ENCODE data around the gene HNRNPUL1. TPM values are rescaled to one million over a fixed set of nuclear protein-coding genes. Genes with fewer than 3 reads are reported as not detected.
"Not testable (repeated sequence)": the region's sequence is repeated elsewhere in the genome, so short reads cannot be mapped to it uniquely, and the experiment has no call there.

The HNRNPUL1 gene
- polyA plus RNA-seq, 2 donors, result 64.9 to 73.4 TPM

DNA sequence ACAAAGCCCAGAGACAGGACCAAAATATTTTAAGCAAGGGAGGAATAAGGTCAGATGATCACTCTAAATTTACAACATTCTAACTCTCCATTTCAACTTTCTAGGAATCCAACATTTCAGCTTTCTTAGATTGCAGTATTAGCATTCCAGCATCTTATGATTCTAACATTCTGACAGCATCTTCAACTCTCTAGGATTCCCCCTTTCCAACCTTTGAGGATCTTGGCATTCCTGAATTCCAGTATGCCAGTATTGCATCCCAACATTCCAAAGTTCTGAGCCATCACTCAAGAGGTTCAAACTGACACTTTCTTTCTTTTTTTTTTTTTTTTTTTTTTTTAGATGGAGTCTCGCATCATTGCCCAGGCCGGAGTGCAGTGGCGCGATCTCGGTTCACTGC lies 75.8 kb downstream of the HNRNPUL1 start:
- no peaks in the 10 kb centered on the region for H3K27me3 ChIP-seq (ENCODE audit: control insufficient read depth in 1 of 2, insufficient read depth in 2 of 2, low read length in 2 of 2)
- H3K4me1 ChIP-seq (ENCODE audit: control insufficient read depth in 2 of 2, insufficient read depth in 2 of 2, low read length in 1 of 2), result peaks cover 0 to 3% of the 10 kb centered on the region in 2 donors
- peaks cover 7 to 28% of the 10 kb centered on the region in 2 donors for H3K36me3 ChIP-seq (ENCODE audit: control insufficient read depth in 2 of 2, insufficient read depth in 2 of 2, low read length in 1 of 2)
- H3K9me3 ChIP-seq (ENCODE audit: control insufficient read depth in 2 of 2, insufficient read depth in 1 of 2, low read depth in 1 of 2, low read length in 1 of 2), result no peaks in the 10 kb centered on the region
- 92 to 93% methylated on average over 5 of the region's 5 CpGs for WGBS, 2 donors
- no peak overlapping the region for H3K27ac ChIP-seq (ENCODE audit: low read depth in 2 of 2, low read length in 1 of 2)
- H3K4me3 ChIP-seq (ENCODE audit: low read depth in 1 of 2, low read length in 2 of 2), result no peak overlapping the region

DNA sequence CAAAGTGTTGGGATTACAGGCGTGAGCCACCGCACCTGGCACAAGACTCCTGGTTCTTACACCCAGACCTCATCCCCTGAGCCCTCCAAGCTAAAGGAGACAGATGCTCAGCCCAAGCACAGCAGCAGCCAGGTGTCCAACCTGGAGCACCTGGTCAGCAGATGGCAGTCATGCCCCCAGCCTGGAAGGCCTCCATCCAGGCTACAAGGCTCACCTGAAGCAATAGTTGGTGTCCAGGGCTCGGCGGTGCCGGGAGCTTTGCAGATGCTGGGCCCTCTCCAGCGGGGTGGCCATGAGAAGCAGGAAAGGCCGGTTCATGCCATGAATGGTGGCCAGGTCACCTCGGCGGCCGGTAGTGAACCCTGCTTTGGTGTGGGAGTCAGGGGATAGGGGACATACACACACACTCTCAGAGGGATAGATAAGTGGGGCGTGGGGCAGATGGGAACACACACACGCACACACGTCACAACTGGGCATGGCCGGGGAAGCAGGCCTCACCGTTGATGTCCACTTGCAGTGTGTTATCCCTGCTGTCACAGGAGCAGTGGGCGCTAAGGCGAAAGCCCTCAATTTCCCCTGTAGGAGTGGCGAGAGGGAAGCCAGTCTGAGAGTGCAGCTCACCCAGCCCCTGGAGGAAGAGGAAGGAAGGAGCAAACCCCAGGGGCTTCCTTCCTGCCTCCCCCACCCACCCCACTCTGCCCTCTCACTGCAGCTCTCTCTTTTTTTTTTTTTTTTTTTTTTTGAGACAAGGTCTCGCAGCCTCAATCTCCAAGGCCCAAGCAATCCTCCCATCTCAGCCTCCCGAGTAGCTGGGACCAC lies 77.7 kb downstream of the HNRNPUL1 start:
- WGBS, 2 donors, result 78 to 90% methylated on average over 20 of the region's 20 CpGs
- Histone ChIP-seq H3K36me3 (ENCODE audit: control insufficient read depth in 2 of 2, insufficient read depth in 2 of 2, low read length in 1 of 2) (peaks cover 8 to 26% of the 10 kb centered on the region in 2 donors), H3K4me1 (ENCODE audit: control insufficient read depth in 2 of 2, insufficient read depth in 2 of 2, low read length in 1 of 2) (peaks cover 0 to 3% of the 10 kb centered on the region in 2 donors), H3K27me3 (ENCODE audit: control insufficient read depth in 1 of 2, insufficient read depth in 2 of 2, low read length in 2 of 2) (no peaks in the 10 kb centered on the region), H3K27ac (ENCODE audit: low read depth in 2 of 2, low read length in 1 of 2) (no peak overlapping the region), H3K4me3 (ENCODE audit: low read depth in 1 of 2, low read length in 2 of 2) (no peak overlapping the region), H3K9me3 (ENCODE audit: control insufficient read depth in 2 of 2, insufficient read depth in 1 of 2, low read depth in 1 of 2, low read length in 1 of 2) (no peaks in the 10 kb centered on the region)

DNA sequence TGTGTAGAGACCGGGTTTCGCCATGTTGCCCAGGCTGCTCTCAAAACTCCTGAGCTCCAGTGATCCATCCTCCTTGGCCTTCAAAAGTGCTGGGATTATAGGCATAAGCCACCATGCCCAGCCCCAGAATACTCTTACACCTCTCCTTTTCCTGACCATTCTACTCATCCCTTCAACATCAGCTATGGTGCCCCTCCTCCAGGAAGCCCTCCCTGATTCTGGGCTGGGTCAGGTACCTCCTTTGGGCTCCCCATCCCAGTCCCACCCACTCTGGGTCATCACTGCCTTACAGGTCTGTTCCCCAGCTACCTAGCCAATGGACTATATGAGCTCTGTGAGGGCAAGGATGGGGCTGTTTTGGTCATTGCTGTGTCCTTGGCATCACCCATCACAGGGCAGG lies 80.0 kb downstream of the HNRNPUL1 start:
- no peaks in the 10 kb centered on the region for H3K9me3 ChIP-seq (ENCODE audit: control insufficient read depth in 2 of 2, insufficient read depth in 1 of 2, low read depth in 1 of 2, low read length in 1 of 2)
- 97% methylated on average over 2 of the region's 2 CpGs for WGBS, 2 donors
- no peaks in the 10 kb centered on the region for H3K27me3 ChIP-seq (ENCODE audit: control insufficient read depth in 1 of 2, insufficient read depth in 2 of 2, low read length in 2 of 2)
- no peak overlapping the region for H3K4me3 ChIP-seq (ENCODE audit: low read depth in 1 of 2, low read length in 2 of 2)
- H3K36me3 ChIP-seq (ENCODE audit: control insufficient read depth in 2 of 2, insufficient read depth in 2 of 2, low read length in 1 of 2), result peaks cover 8 to 25% of the 10 kb centered on the region in 2 donors
- peaks cover 0 to 3% of the 10 kb centered on the region in 2 donors for H3K4me1 ChIP-seq (ENCODE audit: control insufficient read depth in 2 of 2, insufficient read depth in 2 of 2, low read length in 1 of 2)
- no peak overlapping the region for H3K27ac ChIP-seq (ENCODE audit: low read depth in 2 of 2, low read length in 1 of 2)

- peaks cover 8 to 18% of the 10 kb centered on the region in 2 donors for H3K36me3 ChIP-seq (ENCODE audit: control insufficient read depth in 2 of 2, insufficient read depth in 2 of 2, low read length in 1 of 2)
- H3K4me1 ChIP-seq (ENCODE audit: control insufficient read depth in 2 of 2, insufficient read depth in 2 of 2, low read length in 1 of 2); H3K27ac ChIP-seq (ENCODE audit: low read depth in 2 of 2, low read length in 1 of 2); H3K27me3 ChIP-seq (ENCODE audit: control insufficient read depth in 1 of 2, insufficient read depth in 2 of 2, low read length in 2 of 2); H3K4me3 ChIP-seq (ENCODE audit: low read depth in 1 of 2, low read length in 2 of 2); H3K9me3 ChIP-seq (ENCODE audit: control insufficient read depth in 2 of 2, insufficient read depth in 1 of 2, low read depth in 1 of 2, low read length in 1 of 2): not testable (repeated sequence)
- 92 to 93% methylated on average over 9 of the region's 9 CpGs for WGBS, 2 donors
These were observed 82.7 kb downstream of the HNRNPUL1 start for GRCh38 chr19:41346916-41347315.

- Histone ChIP-seq H3K4me3 (ENCODE audit: low read depth in 1 of 2, low read length in 2 of 2) (peak overlapping the region; percentile 72 to 73), H3K9me3 (ENCODE audit: control insufficient read depth in 2 of 2, insufficient read depth in 1 of 2, low read depth in 1 of 2, low read length in 1 of 2) (no peaks in the 10 kb centered on the region), H3K27me3 (ENCODE audit: control insufficient read depth in 1 of 2, insufficient read depth in 2 of 2, low read length in 2 of 2) (no peaks in the 10 kb centered on the region), H3K36me3 (ENCODE audit: control insufficient read depth in 2 of 2, insufficient read depth in 2 of 2, low read length in 1 of 2) (no peaks in the 10 kb centered on the region), H3K27ac (ENCODE audit: low read depth in 2 of 2, low read length in 1 of 2) (peak overlapping the region; percentile 35 to 77), H3K4me1 (ENCODE audit: control insufficient read depth in 2 of 2, insufficient read depth in 2 of 2, low read length in 1 of 2) (peaks cover 5 to 8% of the 10 kb centered on the region in 2 donors)
- WGBS, 2 donors, result 1 to 8% methylated on average over 22 of the region's 22 CpGs
These were observed 86.7 kb downstream of the HNRNPUL1 start for GRCh38 chr19:41350735-41351338.

DNA sequence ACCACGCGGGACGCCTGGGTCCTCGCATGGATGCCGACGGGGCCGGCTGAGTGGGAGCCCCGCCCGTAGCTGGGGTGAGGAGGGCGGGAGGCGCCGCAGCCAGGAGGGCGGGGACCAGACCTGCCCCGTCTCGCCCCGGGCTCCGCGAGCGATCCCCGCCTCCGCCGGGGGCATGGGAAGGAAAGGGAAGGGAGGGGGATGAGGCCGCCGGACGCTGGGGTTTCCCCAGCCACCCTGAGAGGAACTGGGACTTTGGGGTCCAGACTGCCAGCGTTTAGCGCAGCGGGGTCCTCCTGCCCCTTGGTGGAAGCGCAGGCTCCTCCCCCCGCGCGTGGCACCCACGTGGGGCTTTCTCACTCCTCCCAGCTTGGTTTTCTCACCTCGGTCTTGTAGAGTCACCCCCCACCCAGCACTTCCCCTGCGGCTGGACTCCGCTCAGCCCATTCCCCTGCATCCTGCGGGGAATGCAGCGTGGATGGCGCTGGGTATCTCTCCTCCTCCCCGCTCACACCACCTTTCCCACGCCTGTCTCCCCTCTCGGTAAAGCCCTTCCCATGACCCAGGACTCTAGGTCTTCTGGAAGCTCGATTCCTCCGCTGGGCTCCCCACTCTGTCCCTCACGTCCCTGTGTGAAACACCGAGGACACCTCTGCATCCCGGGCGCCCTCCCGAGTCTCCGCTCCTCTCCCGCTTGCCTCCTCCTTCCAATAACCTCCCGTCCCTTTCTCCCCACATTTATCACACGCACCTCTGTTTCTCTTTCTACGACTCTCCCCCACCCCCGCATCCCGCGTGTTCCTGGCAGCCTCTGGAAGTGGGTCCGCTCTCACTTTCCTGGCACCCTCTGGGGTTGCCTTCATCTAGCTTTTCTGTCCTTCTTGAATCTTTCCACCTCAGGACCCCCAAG lies 87.4 kb downstream of the HNRNPUL1 start:
- Histone ChIP-seq H3K9me3 (ENCODE audit: control insufficient read depth in 2 of 2, insufficient read depth in 1 of 2, low read depth in 1 of 2, low read length in 1 of 2) (no peaks in the 10 kb centered on the region), H3K4me3 (ENCODE audit: low read depth in 1 of 2, low read length in 2 of 2) (peak overlapping the region; percentile 72 to 73), H3K36me3 (ENCODE audit: control insufficient read depth in 2 of 2, insufficient read depth in 2 of 2, low read length in 1 of 2) (no peaks in the 10 kb centered on the region), H3K27me3 (ENCODE audit: control insufficient read depth in 1 of 2, insufficient read depth in 2 of 2, low read length in 2 of 2) (no peaks in the 10 kb centered on the region), H3K4me1 (ENCODE audit: control insufficient read depth in 2 of 2, insufficient read depth in 2 of 2, low read length in 1 of 2) (peaks cover 5 to 8% of the 10 kb centered on the region in 2 donors), H3K27ac (ENCODE audit: low read depth in 2 of 2, low read length in 1 of 2) (peak overlapping the region; percentile 77 to 90)
- 0 to 1% methylated on average over 43 to 58 of the region's 58 CpGs for WGBS, 2 donors

DNA sequence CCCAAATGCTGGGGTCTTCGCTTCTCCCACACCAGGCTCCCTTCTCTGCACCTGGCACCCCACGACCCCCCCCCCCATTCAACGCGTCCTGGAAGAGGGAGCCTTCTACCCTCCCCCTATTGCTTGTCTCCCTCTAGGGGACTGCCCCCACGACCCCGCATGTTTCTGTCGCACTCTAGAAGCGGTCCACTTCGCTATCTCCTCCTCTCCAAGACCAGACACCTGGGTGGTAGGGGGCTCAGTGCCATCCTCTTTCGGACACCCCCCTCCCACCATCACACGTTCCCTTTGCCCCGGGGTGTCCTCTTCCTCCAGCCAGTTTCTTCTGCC lies 88.1 kb downstream of the HNRNPUL1 start:
- H3K4me1 ChIP-seq (ENCODE audit: control insufficient read depth in 2 of 2, insufficient read depth in 2 of 2, low read length in 1 of 2), result peaks cover 5 to 8% of the 10 kb centered on the region in 2 donors
- no peaks in the 10 kb centered on the region for H3K36me3 ChIP-seq (ENCODE audit: control insufficient read depth in 2 of 2, insufficient read depth in 2 of 2, low read length in 1 of 2)
- H3K4me3 ChIP-seq (ENCODE audit: low read depth in 1 of 2, low read length in 2 of 2), result peak overlapping the region; percentile 72 to 73
- no peaks in the 10 kb centered on the region for H3K9me3 ChIP-seq (ENCODE audit: control insufficient read depth in 2 of 2, insufficient read depth in 1 of 2, low read depth in 1 of 2, low read length in 1 of 2)
- H3K27ac ChIP-seq (ENCODE audit: low read depth in 2 of 2, low read length in 1 of 2), result peak overlapping the region; percentile 77 to 90
- H3K27me3 ChIP-seq (ENCODE audit: control insufficient read depth in 1 of 2, insufficient read depth in 2 of 2, low read length in 2 of 2), result no peaks in the 10 kb centered on the region
- 0 to 1% methylated on average over 10 to 12 of the region's 12 CpGs for WGBS, 2 donors

DNA sequence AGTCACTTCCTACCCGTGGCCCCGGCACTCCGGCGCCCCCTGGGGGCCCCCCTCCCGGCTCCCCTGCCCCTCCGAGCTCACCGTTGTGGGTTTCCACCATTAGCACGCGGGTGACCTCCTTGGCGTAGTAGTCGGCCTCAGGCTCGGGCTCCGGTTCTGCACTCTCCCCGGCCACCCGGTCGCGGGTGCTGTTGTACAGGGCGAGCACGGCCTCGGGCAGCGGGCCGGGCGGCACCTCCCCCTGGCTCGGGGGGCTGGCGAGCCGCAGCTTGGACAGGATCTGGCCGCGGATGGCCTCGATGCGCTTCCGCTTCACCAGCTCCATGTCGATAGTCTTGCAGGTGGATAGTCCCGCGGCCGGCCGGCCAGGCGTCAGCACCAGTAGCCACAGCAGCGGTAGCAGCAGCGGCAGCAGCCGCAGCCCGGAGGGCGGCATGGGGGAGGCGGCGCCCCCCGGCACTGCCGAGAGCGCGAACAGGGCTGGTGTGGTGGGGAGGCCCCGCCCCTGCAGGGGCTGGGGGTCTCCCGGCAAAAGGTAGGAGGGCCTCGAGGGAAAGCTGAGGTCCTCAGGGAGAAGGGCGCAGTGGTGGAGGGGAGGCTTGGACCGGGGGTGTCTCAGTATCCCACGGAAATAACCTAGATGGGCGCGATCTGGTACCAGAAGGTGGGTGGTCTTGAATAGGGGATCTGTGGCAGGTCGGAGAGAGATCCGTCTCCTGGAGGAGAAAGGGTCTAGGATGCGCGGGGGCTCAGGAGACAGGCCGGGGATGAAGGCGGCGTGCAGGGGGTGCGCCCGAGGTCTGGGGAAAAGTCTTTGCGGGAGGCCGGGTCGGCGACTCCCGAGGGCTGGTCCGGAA lies 88.7 kb downstream of the HNRNPUL1 start:
- Histone ChIP-seq H3K9me3 (ENCODE audit: control insufficient read depth in 2 of 2, insufficient read depth in 1 of 2, low read depth in 1 of 2, low read length in 1 of 2) (no peaks in the 10 kb centered on the region), H3K36me3 (ENCODE audit: control insufficient read depth in 2 of 2, insufficient read depth in 2 of 2, low read length in 1 of 2) (no peaks in the 10 kb centered on the region), H3K27me3 (ENCODE audit: control insufficient read depth in 1 of 2, insufficient read depth in 2 of 2, low read length in 2 of 2) (no peaks in the 10 kb centered on the region), H3K4me3 (ENCODE audit: low read depth in 1 of 2, low read length in 2 of 2) (peak overlapping the region; percentile 72 to 73), H3K27ac (ENCODE audit: low read depth in 2 of 2, low read length in 1 of 2) (peak overlapping the region; percentile 77 to 90), H3K4me1 (ENCODE audit: control insufficient read depth in 2 of 2, insufficient read depth in 2 of 2, low read length in 1 of 2) (peaks cover 5 to 8% of the 10 kb centered on the region in 2 donors)
- WGBS, 2 donors, result 1% methylated on average over 70 to 71 of the region's 71 CpGs

Measured in esophagus (tissue), 2 donors.